Transverse colon (tissue), 4 donors: ENCODE results near the gene WDR41. TPM values are rescaled to one million over a fixed set of nuclear protein-coding genes. Genes with fewer than 3 reads are reported as not detected.
"Not testable (repeated sequence)": the region's sequence is repeated elsewhere in the genome, so short reads cannot be mapped to it uniquely, and the experiment has no call there.

Experiments used
- DNase-seq: peaks from one replicate; pipeline ENCODE4 v3.0.0-alpha.2; 2019
- H3K27ac ChIP-seq, 4 donors: fragments of 200-600 bp; sonication (generic); 2 replicates each; pipeline ENCODE4 v1.5.1; 2016 to 2018; ENCODE audit warnings: inconsistent platforms in 4 of 4
- H3K27me3 ChIP-seq: fragments of 200-600 bp; sonication (generic); 2 replicates; pipeline ENCODE4 v1.5.1; 2017; ENCODE audit warnings: inconsistent platforms
- H3K36me3 ChIP-seq, 4 donors: fragments of 200-600 bp; sonication (generic); 2 replicates each; pipeline ENCODE4 v1.5.1; 2017 to 2019; ENCODE audit warnings: inconsistent platforms in 4 of 4
- H3K4me1 ChIP-seq, 4 donors: fragments of 200-600 bp; sonication (generic); 2 replicates each; pipeline ENCODE4 v1.5.1; 2017 to 2020; ENCODE audit warnings: inconsistent platforms in 4 of 4
- H3K4me3 ChIP-seq, 4 donors: fragments of 200-600 bp; sonication (generic); 1 replicate in 1 of 4; 2 replicates in 3 of 4; pipeline versions ENCODE4 v1.5.1 to v1.6.1; 2017 to 2019; ENCODE audit warnings: inconsistent platforms in 4 of 4
- H3K9me3 ChIP-seq, 2 donors: fragments of 200-600 bp; sonication (generic); 2 replicates each; pipeline ENCODE4 v1.5.1; 2017 to 2019; ENCODE audit warnings: inconsistent platforms in 2 of 2
- EP300 ChIP-seq: sonication (generic); formaldehyde crosslinking; IDR thresholded peaks from one replicate; pipeline ENCODE4 v1.6.1; 2017; ENCODE audit warnings: antibody characterized with exemption, low read depth
- POLR2A ChIP-seq: fragments of 450-650 bp; IDR thresholded peaks from one replicate; pipeline ENCODE4 v1.6.1; 2016; ENCODE audit warnings: antibody characterized with exemption, mild to moderate bottlenecking, moderate library complexity
- POLR2AphosphoS5 ChIP-seq, 3 donors: sonication (generic); formaldehyde crosslinking; IDR thresholded peaks; one replicate each; pipeline ENCODE4 v1.6.1; 2016; ENCODE audit warnings: antibody characterized with exemption in 3 of 3
- WGBS, 2 donors: methylation state at CpG; one replicate each; pipeline ENCODE4 v1.1.5; 2018; ENCODE audit warnings: low coverage in 1 of 2; 5-methylcytosine and 5-hydroxymethylcytosine counted together
- in situ Hi-C, 4 donors: fragments of 200-750 bp; cut with MboI; loops; one replicate each; pipeline versions ENCODE4 v1.15.0 to v1.15.1; 2017; ENCODE audit warnings: low sequenced_read_pairs in 3 of 4, low pct_ligation_motif_present in 1 of 4, low pct_unique_long_range_greater_than_20kb in 1 of 4
- intact Hi-C: fragments of 100-400 bp; cut with DNase I; formaldehyde crosslinking; loops from one replicate; pipeline ENCODE4 v1.15.1; 2023; ENCODE audit warnings: low total_unique reads
- total RNA-seq, 4 donors: library from RNA; depleted of rRNA; stranded (reverse); fragments of >200 nt; gene quantifications; one replicate each; pipeline ENCODE4 v1.1.0, GENCODE V29; 2016
- TF ChIP-seq, protein P1 (sequence below), 5 experiments: fragments of 200-600 bp in 3 of 5; fragments of 450-650 bp in 2 of 5; sonication (generic) in 3 of 5; IDR thresholded peaks; 1 replicate in 2 of 5; 2 replicates in 3 of 5; pipeline ENCODE4 v1.5.1; 2016 to 2017; ENCODE audit warnings: antibody characterized with exemption in 5 of 5, inconsistent platforms in 3 of 5, mild to moderate bottlenecking in 2 of 5, moderate library complexity in 1 of 5

WDR41 gene
- total RNA-seq, 4 donors from 2014 or later: 1.1 to 33.7 (median 21.2) TPM

DNA sequence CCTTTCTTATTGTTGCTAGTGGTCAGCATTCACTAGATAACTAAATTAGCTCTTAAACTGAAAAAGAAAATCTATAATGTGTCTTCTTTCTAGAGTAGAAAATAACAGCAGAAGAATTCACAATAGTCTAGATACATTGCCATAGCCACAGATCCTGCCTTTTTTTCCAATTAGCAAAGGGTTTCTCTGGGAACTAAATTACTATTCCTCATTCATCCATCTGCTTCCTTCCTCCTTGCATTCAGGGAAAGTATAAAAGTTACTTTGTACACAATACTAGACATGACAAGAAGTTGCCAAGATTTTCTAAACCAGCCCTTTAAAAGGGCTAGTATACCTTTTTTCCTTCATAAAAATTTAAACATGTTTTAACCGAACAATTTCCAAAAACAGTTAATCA is 21.2 kb upstream of the WDR41 start:
- Histone ChIP-seq H3K9me3 (no peaks in the 10 kb centered on the region), H3K27me3 (no peaks in the 10 kb centered on the region), H3K36me3 (no peaks in the 10 kb centered on the region), H3K27ac (no peak overlapping the region), H3K4me1 (no peaks in the 10 kb centered on the region), H3K4me3 (no peak overlapping the region)
- TF ChIP-seq POLR2A: no peak
- TF ChIP-seq POLR2AphosphoS5 (IDR thresholded peaks at IDR 0.05): no peak
- TF ChIP-seq, protein P1, sequence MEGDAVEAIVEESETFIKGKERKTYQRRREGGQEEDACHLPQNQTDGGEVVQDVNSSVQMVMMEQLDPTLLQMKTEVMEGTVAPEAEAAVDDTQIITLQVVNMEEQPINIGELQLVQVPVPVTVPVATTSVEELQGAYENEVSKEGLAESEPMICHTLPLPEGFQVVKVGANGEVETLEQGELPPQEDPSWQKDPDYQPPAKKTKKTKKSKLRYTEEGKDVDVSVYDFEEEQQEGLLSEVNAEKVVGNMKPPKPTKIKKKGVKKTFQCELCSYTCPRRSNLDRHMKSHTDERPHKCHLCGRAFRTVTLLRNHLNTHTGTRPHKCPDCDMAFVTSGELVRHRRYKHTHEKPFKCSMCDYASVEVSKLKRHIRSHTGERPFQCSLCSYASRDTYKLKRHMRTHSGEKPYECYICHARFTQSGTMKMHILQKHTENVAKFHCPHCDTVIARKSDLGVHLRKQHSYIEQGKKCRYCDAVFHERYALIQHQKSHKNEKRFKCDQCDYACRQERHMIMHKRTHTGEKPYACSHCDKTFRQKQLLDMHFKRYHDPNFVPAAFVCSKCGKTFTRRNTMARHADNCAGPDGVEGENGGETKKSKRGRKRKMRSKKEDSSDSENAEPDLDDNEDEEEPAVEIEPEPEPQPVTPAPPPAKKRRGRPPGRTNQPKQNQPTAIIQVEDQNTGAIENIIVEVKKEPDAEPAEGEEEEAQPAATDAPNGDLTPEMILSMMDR (IDR thresholded peaks at IDR 0.05): no peak
- no peak for TF ChIP-seq EP300
- WGBS, 2 donors: 58 to 81% methylated on average over 1 of the region's 1 CpG
- intact Hi-C loops: no loop called here
- DNase-seq: no peak
- in situ Hi-C loops: no loop called here

DNA sequence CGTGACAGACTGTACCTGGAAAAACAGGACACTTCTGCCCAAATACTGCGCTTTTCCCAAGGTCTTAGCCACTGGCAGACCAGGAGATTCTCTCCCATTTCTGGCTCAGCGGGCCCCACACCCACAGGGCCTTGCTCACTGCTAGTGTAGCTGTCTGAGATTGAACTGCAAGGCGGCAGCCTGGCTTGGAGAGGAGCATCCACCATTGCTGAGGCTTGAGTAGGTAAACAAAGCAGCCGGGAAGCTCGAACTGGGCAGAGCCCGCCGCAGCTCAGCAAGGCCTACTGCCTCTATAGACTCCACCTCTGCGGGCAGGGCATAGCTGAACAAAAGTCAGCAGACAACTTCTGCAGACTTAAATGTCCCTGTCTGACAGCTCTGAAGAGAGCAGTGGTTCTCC is 9.0 kb upstream of the WDR41 start:
- H3K36me3 ChIP-seq, H3K4me3 ChIP-seq, DNase-seq, H3K27me3 ChIP-seq, H3K9me3 ChIP-seq, H3K27ac ChIP-seq, in situ Hi-C loops, H3K4me1 ChIP-seq, intact Hi-C loops: not testable (repeated sequence)
- WGBS, 2 donors: 83% methylated on average over 9 of the region's 9 CpGs; no CpG with 5 or more reads in 1 of the 2 donors

DNA sequence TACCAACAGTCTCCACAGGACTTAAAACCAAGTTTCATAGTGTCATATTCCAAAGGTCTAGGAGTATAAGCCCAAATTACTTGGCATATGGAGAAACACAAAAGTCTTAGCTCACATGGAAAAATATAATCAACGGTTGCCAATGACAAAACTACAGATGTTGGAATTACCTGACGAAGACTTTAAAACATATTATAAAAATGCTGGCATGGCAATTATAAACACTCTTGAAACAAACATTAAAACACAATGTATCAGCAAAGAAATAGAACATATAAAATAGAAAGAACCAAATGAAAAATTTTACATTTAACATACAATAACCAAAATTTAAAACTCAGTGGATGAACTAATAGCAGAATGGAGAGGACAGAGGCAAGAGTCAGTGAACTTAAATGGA is 7.9 kb upstream of the WDR41 start:
- Histone ChIP-seq H3K9me3 (no peaks in the 10 kb centered on the region), H3K27me3 (peaks cover 14% of the 10 kb centered on the region), H3K36me3 (no peaks in the 10 kb centered on the region), H3K4me3 (no peak overlapping the region), H3K4me1 (no peaks in the 10 kb centered on the region), H3K27ac (no peak overlapping the region)
- TF ChIP-seq EP300 (no peak), POLR2A (no peak), POLR2AphosphoS5 (IDR thresholded peaks at IDR 0.05) (no peak)
- TF ChIP-seq, protein P1 (IDR thresholded peaks at IDR 0.05): no peak
- no peak for DNase-seq
- intact Hi-C loops (loop anchor here (10.0 kb wide), 1 partner anchor 355 kb away; no protein-coding TSS in a partner anchor), in situ Hi-C loops (loop anchor here in 2 of 4 donors (25.0 kb wide), 1 partner anchor 363 kb away; no protein-coding TSS in a partner anchor)
- WGBS, 2 donors: 87 to 90% methylated on average over 2 of the region's 2 CpGs

DNA sequence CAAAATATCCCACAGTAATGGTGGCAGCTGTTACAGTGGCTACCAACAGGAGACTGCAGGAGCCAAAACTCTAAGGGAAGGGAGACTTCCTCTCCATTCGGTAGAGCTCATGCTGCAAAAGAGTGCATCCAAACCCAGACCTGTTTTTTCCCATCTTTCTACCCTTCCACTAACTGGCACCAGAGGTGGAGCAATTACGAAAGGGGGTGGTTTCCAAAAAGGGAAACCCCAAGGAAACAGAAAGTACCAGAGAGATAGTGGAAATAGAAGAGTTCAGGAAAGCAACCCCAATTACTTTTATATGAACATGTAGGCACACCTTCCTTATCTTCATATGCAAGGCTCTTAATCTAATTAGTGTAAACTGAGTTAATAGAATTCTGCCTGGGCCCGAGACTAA is 7.3 kb upstream of the WDR41 start:
- DNase-seq: no peak
- intact Hi-C loops (loop anchor here (10.0 kb wide), 1 partner anchor 355 kb away; no protein-coding TSS in a partner anchor), in situ Hi-C loops (loop anchor here in 2 of 4 donors (25.0 kb wide), 1 partner anchor 362 kb away; no protein-coding TSS in a partner anchor)

More for the DNA sequence above, 7.3 kb upstream of the WDR41 start:
- 47 to 52% methylated on average over 3 of the region's 3 CpGs for WGBS, 2 donors
- Histone ChIP-seq H3K36me3 (no peaks in the 10 kb centered on the region), H3K9me3 (no peaks in the 10 kb centered on the region), H3K4me1 (no peaks in the 10 kb centered on the region), H3K4me3 (no peak overlapping the region), H3K27ac (no peak overlapping the region), H3K27me3 (peaks cover 14% of the 10 kb centered on the region)
- TF ChIP-seq, protein P1 (IDR thresholded peaks at IDR 0.05): no peak
- TF ChIP-seq POLR2AphosphoS5 (IDR thresholded peaks at IDR 0.05) (no peak), EP300 (no peak), POLR2A (no peak)
